Natural killer cell (primary cell): ENCODE measurements around the gene IRF4. TPM values are rescaled to one million over a fixed set of nuclear protein-coding genes. Genes with fewer than 3 reads are reported as not detected.
A peak's percentile ranks its signal among the peaks of the same experiment; 100 is the strongest.

Experiments
- ATAC-seq, 3 donors: fragments of 150-1000 bp in 2 of 3; fragments of 200-7000 bp in 1 of 3; cut with Tn5 transposase; 1 replicate in 1 of 3; 2 replicates in 2 of 3; pipeline ENCODE4 v1.10.0; 2021; ENCODE audit warnings: mild to moderate bottlenecking in 2 of 3, moderate library complexity in 2 of 3
- DNase-seq, 2 donors: peaks; one replicate each; pipeline versions ENCODE4 v3.0.0 to v3.0.0-alpha.2; 2013 to 2021; ENCODE audit warnings: mixed read lengths in 1 of 2
- H3K27ac ChIP-seq: one replicate; pipeline ENCODE4 v1.5.1; 2013; ENCODE audit warnings: mild to moderate bottlenecking, low read length
- H3K27me3 ChIP-seq: one replicate; pipeline ENCODE4 v1.6.1; 2013; ENCODE audit warnings: low read length; ENCODE audit not compliant: control insufficient read depth, insufficient read depth
- H3K36me3 ChIP-seq: one replicate; pipeline ENCODE4 v1.6.1; 2013; ENCODE audit warnings: low read length; ENCODE audit not compliant: control insufficient read depth, insufficient read depth
- H3K4me1 ChIP-seq: one replicate; pipeline ENCODE4 v1.6.1; 2013; ENCODE audit warnings: low read length; ENCODE audit not compliant: control insufficient read depth, insufficient read depth
- H3K4me3 ChIP-seq: one replicate; pipeline ENCODE4 v1.5.1; 2013; ENCODE audit warnings: low read length
- H3K9me3 ChIP-seq: one replicate; pipeline ENCODE4 v1.6.1; 2013; ENCODE audit warnings: low read length; ENCODE audit not compliant: control insufficient read depth, insufficient read depth
- H3K27ac Mint-ChIP-seq, 2 donors: one replicate each; pipeline ENCODE4 v1.8.0; 2022; ENCODE audit warnings: mild to moderate bottlenecking in 2 of 2, mixed read lengths in 2 of 2, moderate library complexity in 1 of 2
- H3K27me3 Mint-ChIP-seq, 2 donors: one replicate each; pipeline ENCODE4 v1.8.0; 2022; ENCODE audit warnings: low read depth in 2 of 2, mixed read lengths in 2 of 2
- H3K36me3 Mint-ChIP-seq: one replicate; pipeline ENCODE4 v1.8.0; 2022; ENCODE audit warnings: mixed read lengths
- H3K4me1 Mint-ChIP-seq, 2 donors: one replicate each; pipeline ENCODE4 v1.8.0; 2022; ENCODE audit warnings: mixed read lengths in 2 of 2
- H3K4me3 Mint-ChIP-seq: one replicate; pipeline ENCODE4 v1.8.0; 2022; ENCODE audit warnings: mild to moderate bottlenecking, moderate library complexity, mixed read lengths
- H3K9me3 Mint-ChIP-seq, 2 donors: one replicate each; pipeline ENCODE4 v1.8.0; 2022; ENCODE audit warnings: mixed read lengths in 2 of 2
- WGBS: methylation state at CpG from one replicate; pipeline ENCODE4 v1.1.7; 2013; ENCODE audit warnings: missing lambda C conversion rate; ENCODE audit not compliant: insufficient coverage; 5-methylcytosine and 5-hydroxymethylcytosine counted together
- intact Hi-C: fragments of 100-400 bp; cut with micrococcal nuclease; formaldehyde crosslinking; loops from one replicate; pipeline ENCODE4 v1.14.2; 2022
- total RNA-seq, 4 donors: library from RNA; stranded (reverse); fragments of 120-200 nt in 1 of 4; gene quantifications; one replicate each; pipeline versions ENCODE4 v1.2.3 to v1.2.4, GENCODE V29; 2013 to 2022
- TF ChIP-seq, protein P1 (sequence below): fragments of 200-600 bp; IDR thresholded peaks from one replicate; pipeline ENCODE4 v1.8.0; 2022; ENCODE audit warnings: antibody characterized with exemption

IRF4 gene
- total RNA-seq, 3 donors from 2014 or later (not counting 1 experiment from before 2014, with no cell fraction given): 3.5 to 37.5 (median 3.5) TPM

DNA sequence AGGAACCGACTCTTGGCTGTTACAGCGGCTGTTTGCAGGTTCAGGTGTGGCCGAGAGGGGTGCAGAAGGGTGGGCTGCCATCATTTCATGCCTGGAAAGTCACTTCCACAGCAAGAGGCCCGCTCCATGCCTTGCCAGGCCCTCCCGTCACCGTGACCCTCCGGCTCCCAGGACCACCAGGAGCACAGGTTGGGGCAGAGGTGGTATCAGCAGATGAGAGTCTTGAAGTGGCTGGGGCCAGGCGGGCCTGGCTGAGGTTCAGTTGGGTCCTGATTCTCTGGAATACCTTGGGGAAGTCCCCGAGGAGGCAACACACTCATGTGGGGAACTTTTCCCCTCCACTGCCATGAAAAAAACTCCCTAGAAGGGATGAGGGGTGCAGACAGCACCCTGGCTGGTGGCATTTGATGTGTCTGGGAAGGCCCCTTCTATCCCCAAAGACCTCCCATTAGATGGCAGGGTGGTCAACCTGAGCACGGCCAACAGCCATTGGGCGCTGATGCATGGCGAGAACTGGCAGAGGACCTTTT, 34.2 kb upstream of the IRF4 start:
- WGBS: 86% methylated on average over 12 of the region's 12 CpGs
- ATAC-seq (no peak), DNase-seq (no peak)
- intact Hi-C loops: no loop called here
- H3K27ac Mint-ChIP-seq: peak overlapping the region in 1 of 2 donors; percentile 45
- TF ChIP-seq, protein P1, sequence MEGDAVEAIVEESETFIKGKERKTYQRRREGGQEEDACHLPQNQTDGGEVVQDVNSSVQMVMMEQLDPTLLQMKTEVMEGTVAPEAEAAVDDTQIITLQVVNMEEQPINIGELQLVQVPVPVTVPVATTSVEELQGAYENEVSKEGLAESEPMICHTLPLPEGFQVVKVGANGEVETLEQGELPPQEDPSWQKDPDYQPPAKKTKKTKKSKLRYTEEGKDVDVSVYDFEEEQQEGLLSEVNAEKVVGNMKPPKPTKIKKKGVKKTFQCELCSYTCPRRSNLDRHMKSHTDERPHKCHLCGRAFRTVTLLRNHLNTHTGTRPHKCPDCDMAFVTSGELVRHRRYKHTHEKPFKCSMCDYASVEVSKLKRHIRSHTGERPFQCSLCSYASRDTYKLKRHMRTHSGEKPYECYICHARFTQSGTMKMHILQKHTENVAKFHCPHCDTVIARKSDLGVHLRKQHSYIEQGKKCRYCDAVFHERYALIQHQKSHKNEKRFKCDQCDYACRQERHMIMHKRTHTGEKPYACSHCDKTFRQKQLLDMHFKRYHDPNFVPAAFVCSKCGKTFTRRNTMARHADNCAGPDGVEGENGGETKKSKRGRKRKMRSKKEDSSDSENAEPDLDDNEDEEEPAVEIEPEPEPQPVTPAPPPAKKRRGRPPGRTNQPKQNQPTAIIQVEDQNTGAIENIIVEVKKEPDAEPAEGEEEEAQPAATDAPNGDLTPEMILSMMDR: no peak
- H3K4me3 Mint-ChIP-seq: no peak overlapping the region
- no peaks in the 10 kb centered on the region for H3K27me3 ChIP-seq
- H3K4me3 ChIP-seq: no peak overlapping the region
- peaks cover 44% of the 10 kb centered on the region for H3K4me1 ChIP-seq
- peaks cover 18 to 53% of the 10 kb centered on the region in 2 donors for H3K4me1 Mint-ChIP-seq
- H3K9me3 Mint-ChIP-seq: no peaks in the 10 kb centered on the region
- no peaks in the 10 kb centered on the region for H3K36me3 ChIP-seq
- no peak overlapping the region for H3K27ac ChIP-seq
- H3K9me3 ChIP-seq: no peaks in the 10 kb centered on the region
- H3K27me3 Mint-ChIP-seq: no peaks in the 10 kb centered on the region
- H3K36me3 Mint-ChIP-seq: no peaks in the 10 kb centered on the region

DNA sequence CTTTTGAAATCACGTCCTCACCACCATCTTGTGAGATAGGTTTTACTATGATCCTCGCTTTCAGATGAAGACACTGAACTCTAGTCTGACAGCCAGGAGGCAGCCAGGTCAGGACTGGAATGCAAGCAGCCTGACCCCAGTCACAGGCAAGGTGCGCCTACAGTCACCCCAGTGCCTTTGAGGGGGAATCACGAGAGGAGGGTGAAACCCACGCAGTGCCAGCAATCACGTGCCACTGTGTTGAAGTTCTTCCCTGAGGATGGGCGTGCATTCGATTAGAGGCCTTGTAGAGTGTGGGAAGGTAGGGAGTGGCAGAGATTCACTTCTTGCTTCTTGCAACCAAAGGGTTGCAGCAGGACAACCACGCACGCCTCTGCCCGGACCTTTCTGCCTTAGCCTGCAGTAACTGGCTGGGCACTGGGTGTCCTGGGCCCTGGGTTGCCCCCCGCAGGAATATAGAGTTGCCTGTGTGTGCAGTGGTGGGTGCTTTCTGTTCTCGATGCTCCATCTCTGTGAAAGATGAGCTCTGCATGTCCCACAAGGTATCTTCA, 33.7 kb upstream of the IRF4 start:
- peaks cover 44% of the 10 kb centered on the region for H3K4me1 ChIP-seq
- H3K27me3 Mint-ChIP-seq: no peaks in the 10 kb centered on the region
- peak overlapping the region; percentile 38 for H3K4me3 Mint-ChIP-seq
- peak in 1 of 3 donors; percentile 28 for ATAC-seq
- no peak for DNase-seq
- peak overlapping the region in 1 of 2 donors; percentile 57 for H3K27ac Mint-ChIP-seq
- no peak overlapping the region for H3K27ac ChIP-seq
- no peaks in the 10 kb centered on the region for H3K36me3 ChIP-seq
- peaks cover 18 to 50% of the 10 kb centered on the region in 2 donors for H3K4me1 Mint-ChIP-seq
- TF ChIP-seq, protein P1: no peak
- intact Hi-C loops: no loop called here
- no peaks in the 10 kb centered on the region for H3K9me3 Mint-ChIP-seq
- 84% methylated on average over 13 of the region's 13 CpGs for WGBS
- H3K36me3 Mint-ChIP-seq: no peaks in the 10 kb centered on the region
- H3K9me3 ChIP-seq: peaks cover 4% of the 10 kb centered on the region
- H3K27me3 ChIP-seq: no peaks in the 10 kb centered on the region
- H3K4me3 ChIP-seq: no peak overlapping the region

DNA sequence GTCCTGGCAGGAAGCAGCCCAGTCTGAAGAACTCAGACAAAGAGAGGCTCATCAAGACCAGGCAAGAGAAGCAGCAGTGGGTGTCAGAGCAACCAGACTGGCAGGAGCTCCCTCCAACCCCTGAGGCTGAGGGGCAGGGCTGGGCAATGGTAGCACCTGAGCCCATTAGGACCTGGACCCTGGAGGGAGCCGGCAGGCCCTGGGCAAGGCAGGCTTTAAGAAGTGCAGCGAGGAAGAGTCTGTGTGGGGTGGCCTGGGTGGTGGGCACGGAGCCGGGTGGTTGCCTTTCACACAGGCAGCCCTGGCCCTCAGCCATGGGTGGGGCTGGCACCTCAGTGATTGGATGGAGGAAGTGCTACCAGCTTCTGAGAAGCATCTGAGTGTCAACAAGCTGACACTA, 33.1 kb upstream of the IRF4 start:
- H3K9me3 ChIP-seq: peaks cover 6% of the 10 kb centered on the region
- intact Hi-C loops: no loop called here
- H3K4me1 Mint-ChIP-seq: peaks cover 18 to 44% of the 10 kb centered on the region in 2 donors
- TF ChIP-seq, protein P1: no peak
- peak overlapping the region in 1 of 2 donors; percentile 57 for H3K27ac Mint-ChIP-seq
- H3K9me3 Mint-ChIP-seq: no peaks in the 10 kb centered on the region
- ATAC-seq (peak; percentile 40 to 68 (median 56)), DNase-seq (no peak)
- no peaks in the 10 kb centered on the region for H3K27me3 ChIP-seq
- H3K4me3 Mint-ChIP-seq: peak overlapping the region; percentile 38
- 58% methylated on average over 4 of the region's 4 CpGs for WGBS
- H3K27me3 Mint-ChIP-seq: no peaks in the 10 kb centered on the region
- peaks cover 44% of the 10 kb centered on the region for H3K4me1 ChIP-seq
- H3K36me3 Mint-ChIP-seq: no peaks in the 10 kb centered on the region
- H3K36me3 ChIP-seq: no peaks in the 10 kb centered on the region
- H3K27ac ChIP-seq: peak overlapping the region; percentile 2
- H3K4me3 ChIP-seq: no peak overlapping the region

DNA sequence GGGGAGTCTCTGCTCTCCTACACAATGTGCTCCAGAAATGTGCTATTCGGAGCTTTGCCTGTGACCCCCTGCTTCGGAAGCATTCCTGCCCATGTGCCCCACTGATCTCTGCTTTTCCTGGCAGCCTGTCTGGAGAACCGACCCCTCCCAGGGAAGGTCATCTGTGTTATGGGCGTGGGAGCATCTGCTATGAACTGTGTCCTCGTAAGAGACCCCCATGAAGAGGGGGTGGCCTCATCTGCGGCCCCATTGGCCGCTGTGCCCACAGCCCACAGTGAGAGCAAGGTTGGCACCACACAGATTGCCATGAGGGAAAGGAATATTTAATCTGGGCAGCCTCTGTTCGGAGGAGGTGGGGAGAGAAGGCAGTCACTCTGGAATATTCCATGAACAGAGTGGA, 32.7 kb upstream of the IRF4 start:
- Mint-ChIP-seq H3K36me3 (no peaks in the 10 kb centered on the region), H3K4me1 (peaks cover 18 to 40% of the 10 kb centered on the region in 2 donors), H3K27ac (peak overlapping the region in 1 of 2 donors; percentile 57), H3K9me3 (no peaks in the 10 kb centered on the region), H3K27me3 (no peaks in the 10 kb centered on the region), H3K4me3 (peak overlapping the region; percentile 28)
- H3K27ac ChIP-seq: no peak overlapping the region
- WGBS: 86% methylated on average over 8 of the region's 8 CpGs
- H3K4me3 ChIP-seq: no peak overlapping the region
- H3K9me3 ChIP-seq: peaks cover 6% of the 10 kb centered on the region
- H3K27me3 ChIP-seq: no peaks in the 10 kb centered on the region
- TF ChIP-seq, protein P1: no peak
- ATAC-seq (no peak), DNase-seq (no peak)
- H3K36me3 ChIP-seq: no peaks in the 10 kb centered on the region
- intact Hi-C loops: no loop called here
- peaks cover 44% of the 10 kb centered on the region for H3K4me1 ChIP-seq
